Stimulated activated CD4-positive, alpha-beta T cell treated with anti-CD3 and anti-CD28 coated beads, Interleukin-12 subunit alpha, Interleukin-12 subunit beta, amount 100 ng/mL, for 24 hours (primary cell): Measurements from ENCODE around the gene OR10K1.
"Not testable (repeated sequence)": the region's sequence is repeated elsewhere in the genome, so short reads cannot be mapped to it uniquely, and the experiment has no call there.

Experiments used
- DNase-seq, 2 experiments: peaks; one replicate each; pipeline ENCODE4 v3.0.0-alpha.2; 2020; ENCODE audit warnings: low read depth in 2 of 2

The OR10K1 gene

GRCh38 chr1:158461534-158461933, at the start of gene OR10K1:
Gene OR10K1 (plus strand): TSS chr1:158461834. CDS start chr1:158465562, 3,728 bp downstream.
- no peak for DNase-seq

- no peak for DNase-seq
Observed at GRCh38 chr1:158414651-158415345, 46.8 kb upstream of the OR10K1 start.

- DNase-seq = no peak
Observed at GRCh38 chr1:158417586-158417985, 44.0 kb upstream of the OR10K1 start.

- DNase-seq = no peak
Observed at GRCh38 chr1:158422212-158422611, 39.4 kb upstream of the OR10K1 start.

- DNase-seq = no peak
Observed at GRCh38 chr1:158425027-158425426, 36.6 kb upstream of the OR10K1 start.

- no peak for DNase-seq
Observed at GRCh38 chr1:158426137-158426536, 35.5 kb upstream of the OR10K1 start, which contains the start of gene OR10K2. Gene OR10K2 (minus strand): TSS chr1:158426237. CDS start chr1:158420866, 5,371 bp downstream.

- DNase-seq = not testable (repeated sequence)
Observed at GRCh38 chr1:158430163-158430562, 31.5 kb upstream of the OR10K1 start.

GRCh38 chr1:158434741-158435140, 26.9 kb upstream of the OR10K1 start:
- no peak for DNase-seq

GRCh38 chr1:158445376-158445775, 16.3 kb upstream of the OR10K1 start:
- no peak for DNase-seq

- DNase-seq = no peak
Observed at GRCh38 chr1:158454537-158454936, 7.1 kb upstream of the OR10K1 start.

- no peak for DNase-seq
Observed at GRCh38 chr1:158457246-158457645, 4.4 kb upstream of the OR10K1 start.

- DNase-seq = no peak
Observed at GRCh38 chr1:158458263-158458662, 3.4 kb upstream of the OR10K1 start.

- DNase-seq = no peak
Observed at GRCh38 chr1:158471920-158472319, 10.3 kb downstream of the OR10K1 start, which contains the start of gene OR10R2. Gene OR10R2 (plus strand): TSS chr1:158472220. CDS start chr1:158472326, 106 bp downstream.

GRCh38 chr1:158485455-158485854, 23.8 kb downstream of the OR10K1 start:
- no peak for DNase-seq

GRCh38 chr1:158491316-158491715, 29.7 kb downstream of the OR10K1 start:
- DNase-seq = no peak

GRCh38 chr1:158493054-158493453, 31.4 kb downstream of the OR10K1 start:
- no peak for DNase-seq

GRCh38 chr1:158494796-158495195, 33.2 kb downstream of the OR10K1 start:
- no peak for DNase-seq

- no peak for DNase-seq
Observed at GRCh38 chr1:158496374-158496773, 34.7 kb downstream of the OR10K1 start.

- peak; percentile 12 to 34 for DNase-seq
Observed at GRCh38 chr1:158506369-158506987, 44.8 kb downstream of the OR10K1 start.

- no peak for DNase-seq
Observed at GRCh38 chr1:158507511-158507910, 45.9 kb downstream of the OR10K1 start.

- no peak for DNase-seq
Observed at GRCh38 chr1:158509471-158510156, 48.0 kb downstream of the OR10K1 start.

- DNase-seq = no peak
Observed at GRCh38 chr1:158516966-158517365, 55.3 kb downstream of the OR10K1 start.
